ENCODE measurements around the gene SYCP2L. TPM values are rescaled to one million over a fixed set of nuclear protein-coding genes. Genes with fewer than 3 reads are reported as not detected.
A peak's percentile ranks its signal among the peaks of the same experiment; 100 is the strongest.

The SYCP2L gene
- 4.9 TPM for total RNA-seq (2021; ENCODE audit: unreplicated experiment)
- 1.4 and 1.8 TPM in 2 replicates for polyA plus RNA-seq (2012)
- percentile 70 among the genes with signal in this experiment for Bru-seq, nascent RNA
- BruChase-seq, experiment 1, labeled RNA remaining after a 6-hour chase, result percentile 61 among the genes with signal in this experiment
- percentile 80 among the genes with signal in this experiment for BruChase-seq, experiment 2, labeled RNA remaining after a 2-hour chase
- long read RNA-seq, partial matches to known transcripts, result 1 of 10 reads
- long read RNA-seq, other reads (novel, unspliced or antisense), result 9 of 10 reads

- ChIA-PET RAD21 (ENCODE audit: low non-redundant PET in 1 of 2, low total read pairs in 2 of 2, uncharacterized antibody in 2 of 2, unreplicated experiment in 2 of 2) (interaction anchor here in 1 of 2 experiments (0.5 kb wide), 1 partner anchor 36 kb away, joined by 6 read pairs; no protein-coding TSS in a partner anchor), CTCF (interaction anchor here (0.8 to 1.2 kb wide), 3 partner anchors 11 to 182 kb away, joined by 3 to 5 read pairs (median 3); no protein-coding TSS in a partner anchor), POLR2A (interaction anchor here (0.9 kb wide), 1 partner anchor 190 kb away, joined by 3 read pairs; no protein-coding TSS in a partner anchor)
- H3K36me3 ChIP-seq (ENCODE audit: control insufficient read depth in 1 of 2, insufficient read depth in 2 of 2, low read length in 2 of 2), result no peaks in the 10 kb centered on the region
- no peak within 1 kb of the TSS for H2AFZ ChIP-seq (ENCODE audit: low read depth, low read length, poor library complexity, severe bottlenecking)
- no peaks in the 10 kb centered on the region for H3K9me3 ChIP-seq (ENCODE audit: control insufficient read depth in 1 of 2, insufficient read depth in 1 of 2, low read depth in 1 of 2, low read length in 2 of 2)
- no peaks in the 10 kb centered on the region for H3K9me2 ChIP-seq (ENCODE audit: insufficient read depth)
- peak within 1 kb of the TSS; percentile 62 for H3K27ac ChIP-seq (ENCODE audit: low read depth, low read length)
- intact Hi-C loops (cut with micrococcal nuclease), result no loop called here
- H3K79me2 ChIP-seq (ENCODE audit: insufficient read depth, low read length), result no peaks in the 10 kb centered on the region
- peak within 1 kb of the TSS; percentile 64 for H3K9ac ChIP-seq (ENCODE audit: low read length)
- H3K4me1 ChIP-seq (ENCODE audit: control insufficient read depth in 1 of 2, insufficient read depth in 2 of 2, low read length in 2 of 2), result peaks cover 3 to 6% of the 10 kb centered on the region in 2 experiments; a peak in 1 of 4 replicates
- ATAC-seq (peak; percentile 85), DNase-seq (ENCODE audit: low read depth, low spot score) (peak; percentile 77)
- H4K20me1 ChIP-seq (ENCODE audit: insufficient read depth), result no peaks in the 10 kb centered on the region
- H3K4me2 ChIP-seq (ENCODE audit: low read length), result peak within 1 kb of the TSS; percentile 68
- no peaks in the 10 kb centered on the region for H3K27me3 ChIP-seq (ENCODE audit: insufficient read depth, low read length)
- H3K4me3 ChIP-seq (replicated peaks in 1 of 2; ENCODE audit: low read depth in 1 of 2, low read length in 2 of 2), result peak within 1 kb of the TSS; percentile 58 to 65
- BruUV-seq (replicated peaks), result TSS peak; percentile 65
- TF ChIP-seq ZFX (IDR thresholded peaks at IDR 0.05), result no peak
- peak; percentile 65 for TF ChIP-seq POLR2A (IDR thresholded peaks at IDR 0.05; ENCODE audit: borderline replicate concordance, extremely low read depth, insufficient read depth, insufficient read length)
- no peak for TF ChIP-seq RAD21 (IDR thresholded peaks at IDR 0.05; ENCODE audit: low read depth)
- TF ChIP-seq ZNF274 (IDR thresholded peaks at IDR 0.05; ENCODE audit: low read depth, low read length), result no peak
- TF ChIP-seq TCF7L2 (IDR thresholded peaks at IDR 0.05; ENCODE audit: borderline replicate concordance, extremely low read depth, insufficient read depth, insufficient read length), result no peak
- peak; percentile 18 for TF ChIP-seq SP1 (IDR thresholded peaks at IDR 0.05; ENCODE audit: low read depth)
- TF ChIP-seq EZH2 (IDR thresholded peaks at IDR 0.05), result no peak
- TF ChIP-seq, protein P1, sequence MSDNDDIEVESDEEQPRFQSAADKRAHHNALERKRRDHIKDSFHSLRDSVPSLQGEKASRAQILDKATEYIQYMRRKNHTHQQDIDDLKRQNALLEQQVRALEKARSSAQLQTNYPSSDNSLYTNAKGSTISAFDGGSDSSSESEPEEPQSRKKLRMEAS (IDR thresholded peaks at IDR 0.05), result peak; percentile 73
- TF ChIP-seq, protein P2, sequence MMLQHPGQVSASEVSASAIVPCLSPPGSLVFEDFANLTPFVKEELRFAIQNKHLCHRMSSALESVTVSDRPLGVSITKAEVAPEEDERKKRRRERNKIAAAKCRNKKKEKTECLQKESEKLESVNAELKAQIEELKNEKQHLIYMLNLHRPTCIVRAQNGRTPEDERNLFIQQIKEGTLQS (IDR thresholded peaks at IDR 0.05), result no peak
- no peak for TF ChIP-seq REST (IDR thresholded peaks at IDR 0.05; ENCODE audit: low read depth)
- TF ChIP-seq SIN3A (IDR thresholded peaks at IDR 0.05; ENCODE audit: low read depth), result peak; percentile 68
- no peak for TF ChIP-seq ZBTB33 (IDR thresholded peaks at IDR 0.05; ENCODE audit: extremely low read depth, insufficient replicate concordance, low read length)
- no peak for TF ChIP-seq JUND (IDR thresholded peaks at IDR 0.05)
- peak; percentile 60 for TF ChIP-seq YY1 (IDR thresholded peaks at IDR 0.05; ENCODE audit: extremely low read depth, insufficient replicate concordance, low read depth, low read length)
- peak; percentile 21; the same call in 1 of the 2 replicates for TF ChIP-seq CBX3 (IDR thresholded peaks at IDR 0.05; ENCODE audit: low read depth)
- no peak; the same call in 1 of the 2 replicates for TF ChIP-seq CEBPB (IDR thresholded peaks at IDR 0.05; ENCODE audit: low read depth)
- no peak for TF ChIP-seq EZH2phosphoT487 (IDR thresholded peaks at IDR 0.05; ENCODE audit: borderline replicate concordance)
- TF ChIP-seq ELF1 (IDR thresholded peaks at IDR 0.05; ENCODE audit: borderline replicate concordance, low read depth), result peak; percentile 48
These were observed at the start of gene SYCP2L for GRCh38 chr6:10886691-10887502. SYCP2L (plus strand) TSS chr6:10887052; CDS start chr6:10887127, 75 bp downstream.
